HG03469 (cell line): ENCODE measurements around the gene ACTR8.
A peak's percentile ranks its signal among the peaks of the same experiment; 100 is the strongest.

Experiments
- ATAC-seq: cut with Tn5 transposase; IDR thresholded peaks from one replicate; pipeline ENCODE4 v1.9.1; 2021; ENCODE audit warnings: mild to moderate bottlenecking, moderate library complexity, moderate number of reproducible peaks; ENCODE audit not compliant: unreplicated experiment

Gene ACTR8

GRCh38 chr3:53865732-53866499, 16.0 kb downstream of the ACTR8 start:
- ATAC-seq = no peak

- no peak for ATAC-seq
These were observed 18.8 kb downstream of the ACTR8 start for GRCh38 chr3:53863145-53863544.

GRCh38 chr3:53862241-53862640, 19.7 kb downstream of the ACTR8 start:
- ATAC-seq = no peak

- ATAC-seq = no peak
These were observed 21.8 kb downstream of the ACTR8 start for GRCh38 chr3:53860196-53860595.

- no peak for ATAC-seq
These were observed 22.8 kb downstream of the ACTR8 start for GRCh38 chr3:53859178-53859577.

- ATAC-seq = no peak
These were observed 23.7 kb downstream of the ACTR8 start for GRCh38 chr3:53858096-53858741.

- no peak for ATAC-seq
These were observed 25.0 kb downstream of the ACTR8 start for GRCh38 chr3:53856964-53857363.

- no peak for ATAC-seq
These were observed 31.1 kb downstream of the ACTR8 start for GRCh38 chr3:53850895-53851294.

- ATAC-seq = no peak
These were observed 32.0 kb downstream of the ACTR8 start for GRCh38 chr3:53849916-53850315.

- no peak for ATAC-seq
These were observed 35.1 kb downstream of the ACTR8 start for GRCh38 chr3:53846851-53847155.

- ATAC-seq = peak; percentile 29
These were observed 35.7 kb downstream of the ACTR8 start, which contains the start of the genes CHDH and IL17RB for GRCh38 chr3:53846134-53846850. CHDH (minus strand) TSS chr3:53846419; CDS start chr3:53824008, 22,411 bp downstream. IL17RB (plus strand) TSS chr3:53846568; CDS start chr3:53846589, 21 bp downstream.

- ATAC-seq = no peak
These were observed 36.1 kb downstream of the ACTR8 start for GRCh38 chr3:53845881-53846133.

GRCh38 chr3:53845103-53845880, 36.7 kb downstream of the ACTR8 start:
- ATAC-seq = no peak

GRCh38 chr3:53844262-53845102, 37.5 kb downstream of the ACTR8 start:
- ATAC-seq = no peak

- ATAC-seq = peak; percentile 28
These were observed 38.5 kb downstream of the ACTR8 start for GRCh38 chr3:53843195-53844177.

- no peak for ATAC-seq
These were observed 39.3 kb downstream of the ACTR8 start for GRCh38 chr3:53842436-53843194.

- no peak for ATAC-seq
These were observed 40.7 kb downstream of the ACTR8 start for GRCh38 chr3:53841296-53841695.

- no peak for ATAC-seq
These were observed 44.6 kb downstream of the ACTR8 start for GRCh38 chr3:53837331-53837730.
